Parathyroid adenoma (tissue), 2 donors: ENCODE results near the gene BRPF3.

Source experiments
- H2AFZ ChIP-seq: fragments of 300-600 bp; sonication (generic); one replicate; pipeline ENCODE4 v1.7.0; 2017; ENCODE audit warnings: antibody characterized with exemption, mild to moderate bottlenecking
- H3K27ac ChIP-seq: fragments of 300-600 bp; sonication (generic); one replicate; pipeline ENCODE4 v1.7.0; 2017
- H3K27me3 ChIP-seq: fragments of 300-600 bp; sonication (generic); one replicate; pipeline ENCODE4 v1.7.0; 2017; ENCODE audit warnings: low read length; ENCODE audit not compliant: control insufficient read depth, insufficient read depth
- H3K36me3 ChIP-seq: fragments of 300-600 bp; sonication (generic); one replicate; pipeline ENCODE4 v1.7.0; 2017; ENCODE audit warnings: low read length; ENCODE audit not compliant: control insufficient read depth, insufficient read depth
- H3K4me1 ChIP-seq: fragments of 300-600 bp; sonication (generic); one replicate; pipeline ENCODE4 v1.7.0; 2017; ENCODE audit warnings: control low read depth
- H3K4me2 ChIP-seq: fragments of 300-600 bp; sonication (generic); one replicate; pipeline ENCODE4 v1.7.0; 2017; ENCODE audit warnings: low read length
- H3K4me3 ChIP-seq: fragments of 300-600 bp; sonication (generic); one replicate; pipeline ENCODE4 v1.7.0; 2017; ENCODE audit warnings: low read depth, low read length
- H3K79me2 ChIP-seq: fragments of 300-600 bp; sonication (generic); one replicate; pipeline ENCODE4 v1.7.0; 2017; ENCODE audit warnings: control low read depth
- H3K9ac ChIP-seq: fragments of 300-600 bp; sonication (generic); one replicate; pipeline ENCODE4 v1.7.0; 2017; ENCODE audit warnings: mild to moderate bottlenecking
- H3K9me3 ChIP-seq: fragments of 300-600 bp; sonication (generic); one replicate; pipeline ENCODE4 v1.7.0; 2017; ENCODE audit warnings: low read length; ENCODE audit not compliant: control insufficient read depth
- CTCF ChIP-seq: fragments of 300-600 bp; sonication (generic); IDR thresholded peaks from one replicate; pipeline ENCODE4 v1.7.0; 2017; ENCODE audit warnings: antibody characterized with exemption, mild to moderate bottlenecking
- donor health status: primary hyperparathyroidism.

BRPF3 gene

GRCh38 chr6:36186199-36186598 lies 10.3 kb upstream of the BRPF3 start:
- no peaks in the 10 kb centered on the region for H3K27me3 ChIP-seq
- no peaks in the 10 kb centered on the region for H3K9me3 ChIP-seq
- no peaks in the 10 kb centered on the region for H3K4me1 ChIP-seq
- no peaks in the 10 kb centered on the region for H3K36me3 ChIP-seq
- no peak overlapping the region for H3K9ac ChIP-seq
- no peak overlapping the region for H3K4me2 ChIP-seq
- no peak overlapping the region for H2AFZ ChIP-seq
- no peak for TF ChIP-seq CTCF
- no peak overlapping the region for H3K4me3 ChIP-seq
- no peaks in the 10 kb centered on the region for H3K79me2 ChIP-seq
- no peak overlapping the region for H3K27ac ChIP-seq

DNA sequence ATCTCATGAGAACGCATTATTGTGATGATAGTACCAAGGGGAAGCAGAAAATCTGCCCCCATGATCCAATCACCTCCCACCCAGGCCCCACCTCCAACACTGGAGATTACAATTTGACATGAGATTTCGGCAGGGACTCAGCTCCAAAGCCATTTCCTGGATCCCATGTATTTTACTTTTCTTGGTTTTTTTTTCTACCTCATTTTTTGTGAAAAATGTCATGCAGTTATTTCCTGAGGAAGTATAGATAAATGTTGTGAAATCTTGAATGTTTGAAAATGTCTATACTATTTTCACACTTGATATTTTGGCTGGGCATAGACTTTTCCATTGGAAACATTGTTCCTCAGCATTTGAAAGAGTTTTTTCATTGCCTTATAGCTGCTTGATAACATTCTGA lies 9.1 kb upstream of the BRPF3 start:
- Histone ChIP-seq H3K4me2 (no peak overlapping the region), H3K4me3 (no peak overlapping the region), H2AFZ (no peak overlapping the region), H3K9ac (no peak overlapping the region), H3K36me3 (no peaks in the 10 kb centered on the region), H3K27ac (no peak overlapping the region), H3K27me3 (no peaks in the 10 kb centered on the region), H3K9me3 (no peaks in the 10 kb centered on the region), H3K79me2 (no peaks in the 10 kb centered on the region), H3K4me1 (no peaks in the 10 kb centered on the region)
- no peak for TF ChIP-seq CTCF

DNA sequence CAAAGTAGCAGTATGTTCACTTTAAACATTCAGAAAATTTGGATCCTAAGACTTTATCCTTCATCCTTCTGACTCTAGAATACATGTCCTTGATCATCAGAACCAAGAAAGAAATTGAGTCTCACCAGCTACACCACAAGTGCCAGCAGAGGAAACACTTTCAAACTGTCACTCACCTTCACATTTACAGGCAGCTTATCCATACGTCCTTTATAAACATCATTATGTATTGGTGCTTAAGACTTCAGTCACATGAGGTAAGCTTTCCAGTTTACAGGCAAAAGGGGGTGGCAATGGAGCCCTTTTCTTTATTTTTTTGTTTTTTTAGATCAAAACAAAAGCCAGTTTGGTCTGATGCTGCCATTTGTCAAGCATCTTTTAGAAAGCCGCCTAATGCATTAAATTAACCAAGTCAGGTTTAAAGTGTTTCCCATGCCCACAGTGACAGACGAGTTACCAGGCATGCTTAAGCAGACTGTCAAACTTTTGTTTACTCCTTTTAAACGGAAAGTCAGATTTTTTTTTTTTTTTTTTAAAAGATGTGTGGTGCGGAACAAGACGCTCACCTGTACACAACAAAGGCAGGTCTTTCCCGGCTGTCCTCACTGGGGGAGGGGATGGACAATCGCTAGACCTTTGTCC lies 952 bp upstream of the BRPF3 start:
- peak overlapping the region; percentile 90 for H2AFZ ChIP-seq
- no peaks in the 10 kb centered on the region for H3K36me3 ChIP-seq
- peaks cover 5% of the 10 kb centered on the region for H3K4me1 ChIP-seq
- H3K27me3 ChIP-seq = no peaks in the 10 kb centered on the region
- peak overlapping the region; percentile 88 for H3K27ac ChIP-seq
- no peaks in the 10 kb centered on the region for H3K9me3 ChIP-seq
- H3K9ac ChIP-seq = no peak overlapping the region
- H3K4me3 ChIP-seq = peak overlapping the region; percentile 85
- peak overlapping the region; percentile 99 for H3K4me2 ChIP-seq
- TF ChIP-seq CTCF = no peak
- peaks cover 21% of the 10 kb centered on the region for H3K79me2 ChIP-seq

GRCh38 chr6:36196880-36197548 lies 470 bp downstream of the BRPF3 start:
- peak overlapping the region; percentile 90 for H3K4me2 ChIP-seq
- peaks cover 5% of the 10 kb centered on the region for H3K4me1 ChIP-seq
- H3K4me3 ChIP-seq = peak overlapping the region; percentile 75
- H3K9ac ChIP-seq = no peak overlapping the region
- peak overlapping the region; percentile 88 for H3K27ac ChIP-seq
- H3K36me3 ChIP-seq = no peaks in the 10 kb centered on the region
- no peak for TF ChIP-seq CTCF
- no peaks in the 10 kb centered on the region for H3K9me3 ChIP-seq
- H3K79me2 ChIP-seq = peaks cover 30% of the 10 kb centered on the region
- H2AFZ ChIP-seq = peak overlapping the region; percentile 79
- no peaks in the 10 kb centered on the region for H3K27me3 ChIP-seq
